Thoracic aorta (tissue), 2 donors: ENCODE results near the gene NPHP4. TPM values are rescaled to one million over a fixed set of nuclear protein-coding genes. Genes with fewer than 3 reads are reported as not detected.

Experiments used
- ATAC-seq: fragments of 150-250 bp; one replicate; pipeline ENCODE4 v1.8.0; 2017; ENCODE audit warnings: low read depth; ENCODE audit not compliant: insufficient number of reproducible peaks, low FRiP score
- DNase-seq: peaks from one replicate; pipeline ENCODE4 v3.0.0-alpha.2; 2020; ENCODE audit warnings: low spot score
- H3K27ac ChIP-seq, 2 donors: fragments of 200-600 bp; sonication (generic); 1 replicate in 1 of 2; 2 replicates in 1 of 2; pipeline ENCODE4 v1.5.1; 2016; ENCODE audit warnings: mild to moderate bottlenecking in 2 of 2, moderate library complexity in 2 of 2
- H3K27me3 ChIP-seq: fragments of 200-600 bp; sonication (generic); replicated peaks from 2 replicates; pipeline ENCODE4 v1.6.0; 2016; ENCODE audit warnings: mild to moderate bottlenecking; ENCODE audit not compliant: insufficient read depth
- H3K36me3 ChIP-seq: fragments of 200-600 bp; sonication (generic); one replicate; pipeline ENCODE4 v1.5.1; 2016
- H3K4me1 ChIP-seq, 2 donors: fragments of 200-600 bp; sonication (generic); 1 replicate in 1 of 2; 2 replicates in 1 of 2; pipeline versions ENCODE4 v1.5.1 to v1.6.0; 2016; ENCODE audit warnings: low read depth in 2 of 2, mild to moderate bottlenecking in 1 of 2; ENCODE audit not compliant: control insufficient read depth in 1 of 2
- H3K4me3 ChIP-seq: fragments of 200-600 bp; sonication (generic); 2 replicates; pipeline ENCODE4 v1.5.1; 2016; ENCODE audit warnings: mild to moderate bottlenecking
- H3K9me3 ChIP-seq: fragments of 200-600 bp; sonication (generic); 2 replicates; pipeline ENCODE4 v1.5.1; 2016
- total RNA-seq, 2 donors: library from RNA; depleted of rRNA; stranded (reverse); fragments of >200 nt; gene quantifications; one replicate each; pipeline versions ENCODE4 v1.1.0 to v1.2.3, GENCODE V29; 2016
- TF ChIP-seq, protein P1 (sequence below): fragments of 200-600 bp; sonication (generic); IDR thresholded peaks from one replicate; pipeline ENCODE4 v1.5.1; 2019; ENCODE audit warnings: antibody characterized with exemption

NPHP4 gene
- total RNA-seq, 2 donors from 2014 or later, result 11.4 to 15.1 TPM

DNA sequence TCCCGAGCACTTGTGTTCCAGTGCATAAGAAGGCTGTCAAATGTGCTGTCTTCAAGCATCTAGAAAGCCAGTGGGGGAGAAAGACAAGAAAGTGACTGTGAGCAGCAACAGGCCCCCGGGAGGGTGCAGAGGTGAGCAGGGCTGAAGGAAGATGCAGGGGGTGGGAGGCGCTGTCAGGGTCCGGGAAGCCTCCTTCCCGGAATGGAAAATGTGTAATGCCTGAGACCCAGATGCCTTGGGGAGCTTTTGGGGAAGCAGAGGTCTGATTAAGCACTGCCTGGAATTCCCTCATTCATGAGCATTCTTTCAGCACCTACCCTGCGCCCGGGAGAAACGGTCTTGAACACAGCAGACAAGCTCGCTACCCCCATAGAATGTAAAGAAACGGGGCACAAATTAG lies 1.3 kb downstream of the NPHP4 start:
- no peak overlapping the region for H3K27ac ChIP-seq

DNA sequence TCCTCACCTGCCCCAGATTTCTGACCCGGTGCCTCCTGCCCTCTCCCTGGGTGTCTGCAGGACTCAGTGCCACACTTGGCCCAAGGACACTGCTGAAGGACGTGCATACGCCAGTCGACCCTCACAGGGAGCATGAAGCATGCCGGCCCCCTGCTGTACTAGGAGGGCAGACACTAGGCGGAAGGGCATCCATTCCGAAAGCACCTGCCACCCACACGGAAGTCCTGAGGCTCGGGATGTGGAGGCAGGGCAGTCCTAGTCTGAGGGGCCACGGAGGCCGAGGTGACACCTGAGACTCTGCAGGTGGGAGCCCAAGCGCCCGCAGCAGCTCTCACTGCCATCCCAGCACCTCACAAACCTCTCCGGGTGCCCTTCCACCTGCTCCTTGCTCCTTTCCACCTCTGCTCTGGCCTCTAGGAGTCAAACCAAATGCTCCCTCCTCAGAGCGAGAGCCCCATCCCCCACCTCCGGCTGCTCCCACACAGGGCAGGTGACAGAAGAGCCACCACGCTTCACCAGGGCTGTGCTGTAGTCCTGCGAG lies 2.4 kb downstream of the NPHP4 start:
- Histone ChIP-seq H3K4me3 (no peak overlapping the region), H3K36me3 (no peaks in the 10 kb centered on the region), H3K9me3 (no peaks in the 10 kb centered on the region), H3K4me1 (peaks cover 7 to 23% of the 10 kb centered on the region in 2 donors), H3K27ac (no peak overlapping the region), H3K27me3 (no peaks in the 10 kb centered on the region)
- ATAC-seq, result no peak
- DNase-seq, result no peak
- TF ChIP-seq, protein P1, sequence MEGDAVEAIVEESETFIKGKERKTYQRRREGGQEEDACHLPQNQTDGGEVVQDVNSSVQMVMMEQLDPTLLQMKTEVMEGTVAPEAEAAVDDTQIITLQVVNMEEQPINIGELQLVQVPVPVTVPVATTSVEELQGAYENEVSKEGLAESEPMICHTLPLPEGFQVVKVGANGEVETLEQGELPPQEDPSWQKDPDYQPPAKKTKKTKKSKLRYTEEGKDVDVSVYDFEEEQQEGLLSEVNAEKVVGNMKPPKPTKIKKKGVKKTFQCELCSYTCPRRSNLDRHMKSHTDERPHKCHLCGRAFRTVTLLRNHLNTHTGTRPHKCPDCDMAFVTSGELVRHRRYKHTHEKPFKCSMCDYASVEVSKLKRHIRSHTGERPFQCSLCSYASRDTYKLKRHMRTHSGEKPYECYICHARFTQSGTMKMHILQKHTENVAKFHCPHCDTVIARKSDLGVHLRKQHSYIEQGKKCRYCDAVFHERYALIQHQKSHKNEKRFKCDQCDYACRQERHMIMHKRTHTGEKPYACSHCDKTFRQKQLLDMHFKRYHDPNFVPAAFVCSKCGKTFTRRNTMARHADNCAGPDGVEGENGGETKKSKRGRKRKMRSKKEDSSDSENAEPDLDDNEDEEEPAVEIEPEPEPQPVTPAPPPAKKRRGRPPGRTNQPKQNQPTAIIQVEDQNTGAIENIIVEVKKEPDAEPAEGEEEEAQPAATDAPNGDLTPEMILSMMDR, result no peak

More for the DNA sequence above, 1.3 kb downstream of the NPHP4 start:
- Histone ChIP-seq H3K9me3 (no peaks in the 10 kb centered on the region), H3K4me3 (peak overlapping the region; percentile 99), H3K4me1 (peaks cover 7 to 23% of the 10 kb centered on the region in 2 donors), H3K36me3 (no peaks in the 10 kb centered on the region), H3K27me3 (no peaks in the 10 kb centered on the region)
- ATAC-seq (no peak), DNase-seq (no peak)
- TF ChIP-seq, protein P1, result no peak

DNA sequence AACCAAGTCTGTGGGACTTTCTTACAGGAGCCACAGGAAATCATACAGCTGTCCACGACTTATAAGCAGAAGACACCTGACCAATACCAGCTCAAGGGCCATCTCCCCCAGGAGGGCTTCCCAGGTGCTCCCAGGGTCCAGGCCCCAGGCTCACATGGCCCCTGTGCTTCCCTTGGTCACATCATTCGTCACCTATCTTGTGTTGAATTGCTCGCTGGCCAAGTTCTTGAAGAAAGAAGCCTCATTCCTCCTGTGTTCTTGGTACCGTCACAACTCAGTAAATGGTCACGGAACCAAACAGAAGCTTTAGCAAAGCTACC lies 3.0 kb downstream of the NPHP4 start:
- no peak for DNase-seq
- no peak for ATAC-seq
- no peak overlapping the region for H3K4me3 ChIP-seq
- H3K27me3 ChIP-seq, result no peaks in the 10 kb centered on the region
- H3K36me3 ChIP-seq, result no peaks in the 10 kb centered on the region
- H3K9me3 ChIP-seq, result no peaks in the 10 kb centered on the region
- peaks cover 7 to 22% of the 10 kb centered on the region in 2 donors for H3K4me1 ChIP-seq
- H3K27ac ChIP-seq, result no peak overlapping the region
- TF ChIP-seq, protein P1, result no peak

DNA sequence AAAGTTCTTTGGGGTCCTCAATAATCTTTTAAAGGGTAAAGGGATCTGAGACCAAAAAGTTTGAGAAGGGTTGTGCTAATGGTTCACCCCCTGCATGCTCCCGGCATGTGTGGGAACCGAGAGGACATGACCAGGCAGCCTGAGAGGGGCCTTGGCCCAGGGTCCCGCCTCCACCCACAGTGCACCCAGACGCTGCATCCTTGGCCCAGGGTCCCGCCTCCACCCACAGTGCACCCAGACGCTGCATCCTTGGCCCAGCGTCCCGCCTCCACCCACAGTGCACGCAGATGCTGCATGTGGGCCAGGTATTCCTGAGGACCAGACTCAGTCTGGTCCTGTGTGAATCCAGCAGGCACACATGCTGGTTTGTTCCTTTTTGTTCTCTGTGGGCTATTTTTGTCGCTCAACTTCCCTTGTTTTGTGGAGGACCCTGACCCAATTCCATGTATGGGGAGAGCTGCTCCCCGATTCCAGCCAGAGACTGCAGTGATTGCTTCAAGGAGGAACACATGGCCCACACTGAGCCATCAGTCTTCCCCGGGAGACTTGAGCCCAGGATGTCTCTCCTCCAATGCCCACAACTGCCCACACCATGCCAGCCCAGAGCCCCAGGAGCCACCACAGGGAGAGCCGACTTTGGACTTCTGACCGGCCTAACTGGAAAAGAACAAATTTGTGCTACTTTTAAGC lies 3.5 kb downstream of the NPHP4 start:
- Histone ChIP-seq H3K9me3 (no peaks in the 10 kb centered on the region), H3K27ac (no peak overlapping the region), H3K4me3 (no peak overlapping the region), H3K4me1 (peaks cover 7 to 17% of the 10 kb centered on the region in 2 donors), H3K36me3 (no peaks in the 10 kb centered on the region), H3K27me3 (no peaks in the 10 kb centered on the region)
- ATAC-seq (no peak), DNase-seq (no peak)
- TF ChIP-seq, protein P1, result no peak

DNA sequence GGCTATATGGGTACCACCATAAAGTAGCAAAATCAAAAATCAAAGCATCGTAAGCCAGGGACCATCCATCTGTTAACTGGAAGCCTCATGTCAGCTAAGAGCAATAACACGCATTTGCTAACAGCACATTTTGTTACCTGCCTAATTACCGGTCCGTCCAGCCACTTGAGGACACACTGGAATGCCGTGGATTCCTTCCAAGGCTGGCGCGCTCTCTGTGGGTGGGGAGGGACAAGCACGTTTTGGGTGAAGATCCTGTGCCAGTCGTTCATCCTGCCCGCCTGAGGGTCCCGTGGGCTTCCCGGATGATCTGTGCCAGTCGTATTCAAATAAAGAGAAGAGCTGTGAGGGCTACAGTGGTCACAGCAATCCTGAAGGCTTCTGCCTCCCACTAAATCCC lies 6.2 kb downstream of the NPHP4 start:
- H3K9me3 ChIP-seq, result no peaks in the 10 kb centered on the region
- DNase-seq (no peak), ATAC-seq (no peak)
- H3K36me3 ChIP-seq, result no peaks in the 10 kb centered on the region
- peaks cover 4 to 5% of the 10 kb centered on the region in 2 donors for H3K4me1 ChIP-seq
- TF ChIP-seq, protein P1, result no peak
- H3K4me3 ChIP-seq, result no peak overlapping the region
- no peak overlapping the region for H3K27ac ChIP-seq
- H3K27me3 ChIP-seq, result no peaks in the 10 kb centered on the region
